Muscle of leg (tissue), 11 donors: ENCODE measurements around the gene SLC35E1. TPM values are rescaled to one million over a fixed set of nuclear protein-coding genes. Genes with fewer than 3 reads are reported as not detected.

Experiments used
- DNase-seq: peaks from one replicate; pipeline ENCODE4 v3.0.0; 2013
- H3K27ac ChIP-seq: one replicate; pipeline ENCODE4 v1.5.1; 2013; ENCODE audit warnings: mild to moderate bottlenecking, low read length, control low read depth
- H3K27me3 ChIP-seq: one replicate; pipeline ENCODE4 v1.6.1; 2013; ENCODE audit warnings: low read length; ENCODE audit not compliant: control insufficient read depth, insufficient read depth
- H3K36me3 ChIP-seq: one replicate; pipeline ENCODE4 v1.6.1; 2013; ENCODE audit warnings: low read length; ENCODE audit not compliant: control insufficient read depth, insufficient read depth
- H3K4me1 ChIP-seq: one replicate; pipeline ENCODE4 v1.6.1; 2013; ENCODE audit warnings: low read length; ENCODE audit not compliant: control insufficient read depth, insufficient read depth
- H3K4me3 ChIP-seq: one replicate; pipeline ENCODE4 v1.5.1; 2013; ENCODE audit warnings: low read length, control low read depth
- H3K9me3 ChIP-seq: replicated peaks from 2 replicates; pipeline ENCODE4 v1.6.1; 2013; ENCODE audit warnings: low read depth, low read length; ENCODE audit not compliant: control insufficient read depth
- WGBS: methylation state at CpG from one replicate; pipeline ENCODE4 v1.1.5; 2013; ENCODE audit warnings: missing lambda C conversion rate; ENCODE audit not compliant: insufficient coverage; 5-methylcytosine and 5-hydroxymethylcytosine counted together
- polyA plus RNA-seq, 8 donors: library from polyadenylated mRNA; unstranded; fragments of 120-200 nt; gene quantifications; one replicate each; pipeline versions ENCODE4 v1.2.1 to v1.2.3, GENCODE V29; 2013; ENCODE audit warnings: inconsistent platforms in 1 of 8, low replicate concordance in 1 of 8; ENCODE audit not compliant: insufficient read length in 8 of 8, insufficient read depth in 1 of 8
- total RNA-seq: library from RNA; stranded (reverse); fragments of 120-200 nt; gene quantifications from one replicate; pipeline ENCODE4 v1.2.4, GENCODE V29; 2013

SLC35E1 gene
- total and polyA plus RNA-seq, 9 donors, result 16.1 to 34.7 (median 28.3) TPM

DNA sequence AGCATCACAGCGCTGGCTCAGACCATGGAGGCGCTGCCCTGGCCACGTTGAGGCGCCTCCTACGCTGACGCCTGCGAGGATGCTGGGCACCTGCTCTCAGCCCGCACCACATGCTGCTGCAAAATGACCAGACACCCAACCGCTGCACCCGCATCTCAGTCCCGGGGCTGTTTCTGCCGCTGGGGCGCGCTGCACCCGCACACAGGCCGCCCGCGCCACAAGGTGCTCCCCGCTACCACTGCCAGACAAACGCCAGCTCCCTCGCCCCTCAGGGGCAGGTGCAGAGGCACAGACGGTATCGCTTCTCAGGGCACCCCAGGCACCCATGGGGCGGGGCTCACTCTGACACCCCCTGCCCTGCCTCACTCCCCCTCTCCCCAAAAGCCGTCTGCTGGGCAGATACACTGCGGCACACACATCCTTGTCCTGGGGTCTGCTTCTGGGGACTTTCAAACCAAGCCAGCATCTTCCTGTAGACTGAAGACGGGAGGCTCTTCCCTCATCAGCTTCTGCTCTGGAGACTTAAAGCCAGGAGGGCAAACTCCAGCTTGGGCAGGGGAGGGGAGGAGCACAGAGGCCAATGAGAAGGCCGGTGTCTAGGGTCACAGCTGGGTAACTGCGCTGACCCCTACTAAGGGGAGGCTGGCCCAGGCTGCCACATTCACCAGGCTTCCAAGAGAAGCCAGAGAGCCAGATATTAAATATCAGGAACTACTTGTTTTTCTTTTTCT is 46.3 kb downstream of the SLC35E1 start:
- no peak for DNase-seq
- H3K9me3 ChIP-seq, result no peaks in the 10 kb centered on the region
- no peak overlapping the region for H3K27ac ChIP-seq
- H3K27me3 ChIP-seq, result no peaks in the 10 kb centered on the region
- H3K36me3 ChIP-seq, result peaks cover 91% of the 10 kb centered on the region
- 93% methylated on average over 25 of the region's 29 CpGs for WGBS
- H3K4me1 ChIP-seq, result no peaks in the 10 kb centered on the region
- no peak overlapping the region for H3K4me3 ChIP-seq

- H3K27me3 ChIP-seq, result no peaks in the 10 kb centered on the region
- H3K9me3 ChIP-seq, result no peaks in the 10 kb centered on the region
- H3K36me3 ChIP-seq, result peaks cover 91% of the 10 kb centered on the region
- 96% methylated on average over 47 of the region's 54 CpGs for WGBS
- H3K4me1 ChIP-seq, result no peaks in the 10 kb centered on the region
- DNase-seq, result no peak
- no peak overlapping the region for H3K27ac ChIP-seq
- H3K4me3 ChIP-seq, result no peak overlapping the region
Measured at GRCh38 chr19:16524991-16525734, 47.1 kb downstream of the SLC35E1 start.

- Histone ChIP-seq H3K27ac (no peak overlapping the region), H3K27me3 (no peaks in the 10 kb centered on the region), H3K9me3 (no peaks in the 10 kb centered on the region), H3K4me3 (no peak overlapping the region), H3K4me1 (no peaks in the 10 kb centered on the region), H3K36me3 (peaks cover 94% of the 10 kb centered on the region)
- no peak for DNase-seq
- WGBS, result 86% methylated on average over 17 of the region's 25 CpGs
Measured at GRCh38 chr19:16522559-16523377, 49.4 kb downstream of the SLC35E1 start.

GRCh38 chr19:16521715-16522289 is 50.4 kb downstream of the SLC35E1 start:
- Histone ChIP-seq H3K27ac (no peak overlapping the region), H3K27me3 (no peaks in the 10 kb centered on the region), H3K4me1 (no peaks in the 10 kb centered on the region), H3K4me3 (no peak overlapping the region), H3K9me3 (no peaks in the 10 kb centered on the region), H3K36me3 (peaks cover 94% of the 10 kb centered on the region)
- no peak for DNase-seq
- 87% methylated on average over 5 of the region's 10 CpGs for WGBS

- Histone ChIP-seq H3K36me3 (peaks cover 95% of the 10 kb centered on the region), H3K4me3 (no peak overlapping the region), H3K27ac (no peak overlapping the region), H3K9me3 (no peaks in the 10 kb centered on the region), H3K27me3 (no peaks in the 10 kb centered on the region), H3K4me1 (no peaks in the 10 kb centered on the region)
- no peak for DNase-seq
- WGBS, result 95% methylated on average over 15 of the region's 18 CpGs
Measured at GRCh38 chr19:16520986-16521624, 51.1 kb downstream of the SLC35E1 start.

DNA sequence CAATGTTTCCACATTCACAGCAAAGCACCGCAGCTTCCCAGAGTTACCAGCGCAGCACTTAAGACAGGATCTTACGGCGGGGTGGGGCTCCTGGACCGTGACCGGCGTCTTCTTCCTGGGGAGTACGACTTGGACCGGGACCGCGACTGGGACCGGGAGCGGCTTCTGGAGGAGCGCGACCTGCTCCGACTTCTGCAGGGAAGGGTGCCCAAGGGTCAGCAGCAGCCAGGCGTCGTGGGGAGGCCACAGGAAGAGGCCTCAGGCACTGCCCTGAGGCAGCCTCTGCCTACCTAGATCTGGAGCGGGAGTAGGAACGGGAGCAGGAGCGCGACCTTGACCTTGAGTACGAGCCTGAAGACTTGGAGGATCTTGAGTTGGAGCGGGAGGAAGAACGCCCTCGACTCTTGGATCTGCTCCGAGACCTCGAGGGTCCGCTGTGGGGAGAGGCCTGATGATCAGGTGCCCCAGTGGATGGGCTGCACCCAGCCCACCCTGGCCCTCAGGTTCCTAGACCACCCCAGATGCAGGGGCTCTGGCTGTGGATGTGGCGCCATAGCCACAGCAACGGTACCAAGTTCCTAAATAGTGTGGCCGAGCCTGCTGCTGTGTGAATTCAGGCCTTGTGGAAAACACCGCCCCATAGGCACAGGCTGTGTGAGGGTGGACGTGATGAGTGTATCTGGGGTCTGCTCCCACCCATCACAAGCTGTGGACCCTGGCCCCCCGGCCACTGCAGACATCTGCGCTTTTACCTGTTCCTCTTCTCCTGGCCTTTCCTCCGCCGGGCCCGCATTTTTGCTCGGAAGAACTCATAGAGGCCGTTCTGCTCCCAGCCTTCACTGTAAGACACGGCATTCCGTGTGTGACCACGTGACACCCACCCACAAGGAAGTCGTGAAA is 51.9 kb downstream of the SLC35E1 start:
- Histone ChIP-seq H3K27me3 (no peaks in the 10 kb centered on the region), H3K4me3 (no peak overlapping the region), H3K27ac (no peak overlapping the region), H3K36me3 (peaks cover 88% of the 10 kb centered on the region), H3K9me3 (no peaks in the 10 kb centered on the region), H3K4me1 (no peaks in the 10 kb centered on the region)
- no peak for DNase-seq
- WGBS, result 90% methylated on average over 38 of the region's 45 CpGs

DNA sequence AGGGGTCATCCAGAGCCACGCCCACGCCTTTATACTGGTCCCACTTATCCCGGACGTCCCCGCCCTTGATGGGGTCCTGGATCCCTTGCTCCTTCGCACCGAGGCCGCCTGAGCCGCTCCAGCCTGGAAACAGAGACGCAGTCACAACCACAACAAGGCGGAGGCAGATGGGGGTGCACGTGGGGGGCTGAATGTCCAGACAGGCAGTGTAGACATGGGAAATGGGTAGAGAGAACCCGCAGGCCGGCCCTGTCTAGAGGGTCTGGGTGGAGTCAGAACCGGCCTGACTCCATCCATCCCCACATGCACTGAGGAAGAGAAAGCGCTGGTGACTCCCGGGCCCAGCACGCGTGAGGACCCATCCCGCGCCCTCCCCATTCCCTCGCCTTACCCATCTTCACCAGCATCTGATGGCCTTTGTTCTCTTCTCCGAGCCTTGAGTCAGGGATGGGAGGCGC is 53.0 kb downstream of the SLC35E1 start:
- Histone ChIP-seq H3K4me1 (no peaks in the 10 kb centered on the region), H3K9me3 (no peaks in the 10 kb centered on the region), H3K27ac (no peak overlapping the region), H3K4me3 (no peak overlapping the region), H3K36me3 (peaks cover 84% of the 10 kb centered on the region), H3K27me3 (no peaks in the 10 kb centered on the region)
- DNase-seq, result no peak
- 83% methylated on average over 10 of the region's 24 CpGs for WGBS

DNA sequence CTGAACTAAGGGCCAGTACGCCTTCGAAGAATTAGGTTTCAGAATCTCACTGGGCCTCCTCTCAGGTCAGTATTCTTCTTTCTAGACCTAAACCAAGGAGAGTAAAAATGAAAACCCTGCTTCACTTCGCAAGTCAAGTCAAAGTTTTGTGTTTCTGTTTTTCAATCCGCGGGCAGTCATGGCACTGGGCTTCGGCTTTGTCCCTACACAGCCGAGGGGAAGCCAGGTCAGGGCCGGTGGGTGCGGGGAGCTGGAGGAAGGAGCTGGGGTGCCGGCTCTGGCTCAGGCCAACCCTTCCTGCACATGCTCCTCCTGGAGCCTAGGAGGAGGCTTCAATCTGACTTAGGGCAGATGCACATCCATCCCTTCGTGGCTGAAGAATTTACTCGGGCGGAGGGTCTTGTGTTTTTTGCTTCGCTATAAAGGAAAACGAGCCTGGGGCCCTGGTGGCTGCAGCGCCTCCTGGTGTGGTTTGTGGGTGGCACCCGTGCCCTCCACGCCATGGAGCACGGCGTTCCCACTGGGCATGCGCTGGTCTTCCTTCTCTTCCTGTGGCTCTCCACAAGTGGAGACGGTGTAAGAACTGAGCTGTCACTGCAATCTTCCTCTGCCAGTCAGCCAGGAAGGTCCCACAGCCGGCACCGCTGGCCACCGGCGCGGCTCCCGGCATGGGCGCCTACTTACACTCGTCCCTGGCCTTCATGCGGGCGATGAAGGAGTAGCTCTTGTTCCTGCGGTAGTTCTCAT is 53.6 kb downstream of the SLC35E1 start:
- Histone ChIP-seq H3K4me1 (no peaks in the 10 kb centered on the region), H3K4me3 (no peak overlapping the region), H3K9me3 (no peaks in the 10 kb centered on the region), H3K27ac (no peak overlapping the region), H3K27me3 (no peaks in the 10 kb centered on the region), H3K36me3 (peaks cover 79% of the 10 kb centered on the region)
- DNase-seq, result no peak
- 86% methylated on average over 31 of the region's 33 CpGs for WGBS
